HG03139 (cell line): ENCODE results near the gene MPIG6B.

ENCODE experiments used
- ATAC-seq: cut with Tn5 transposase; IDR thresholded peaks from one replicate; pipeline ENCODE4 v1.9.1; 2021; ENCODE audit not compliant: unreplicated experiment

Gene MPIG6B

DNA sequence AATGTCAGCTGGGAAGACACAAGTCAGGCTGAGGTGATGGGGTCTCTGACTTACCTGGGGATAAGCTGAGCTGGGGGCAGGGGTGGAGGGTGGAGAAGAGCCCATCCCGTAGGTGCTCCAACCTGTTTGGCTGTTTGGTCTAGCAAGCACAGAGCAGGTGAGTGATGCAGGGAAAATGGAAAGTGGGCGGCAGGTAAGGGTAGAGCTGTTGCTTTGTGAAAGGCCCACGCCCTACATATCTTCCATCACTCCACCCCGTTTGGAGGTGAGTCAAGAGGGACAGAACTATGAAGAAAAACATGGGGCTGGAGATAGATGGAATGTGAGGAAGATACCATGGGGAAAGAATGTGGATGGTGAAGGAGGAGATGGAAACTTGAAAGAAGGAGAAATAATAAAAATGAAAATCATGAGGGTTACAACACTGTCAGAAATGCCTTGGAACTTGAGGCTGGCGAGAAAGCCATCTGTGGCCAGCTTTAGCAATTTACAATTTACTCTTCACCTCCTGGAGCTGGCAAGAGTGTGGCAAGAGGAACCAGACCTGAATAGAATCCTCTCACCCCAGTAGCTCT lies 2.9 kb upstream of the MPIG6B start:
- no peak for ATAC-seq

DNA sequence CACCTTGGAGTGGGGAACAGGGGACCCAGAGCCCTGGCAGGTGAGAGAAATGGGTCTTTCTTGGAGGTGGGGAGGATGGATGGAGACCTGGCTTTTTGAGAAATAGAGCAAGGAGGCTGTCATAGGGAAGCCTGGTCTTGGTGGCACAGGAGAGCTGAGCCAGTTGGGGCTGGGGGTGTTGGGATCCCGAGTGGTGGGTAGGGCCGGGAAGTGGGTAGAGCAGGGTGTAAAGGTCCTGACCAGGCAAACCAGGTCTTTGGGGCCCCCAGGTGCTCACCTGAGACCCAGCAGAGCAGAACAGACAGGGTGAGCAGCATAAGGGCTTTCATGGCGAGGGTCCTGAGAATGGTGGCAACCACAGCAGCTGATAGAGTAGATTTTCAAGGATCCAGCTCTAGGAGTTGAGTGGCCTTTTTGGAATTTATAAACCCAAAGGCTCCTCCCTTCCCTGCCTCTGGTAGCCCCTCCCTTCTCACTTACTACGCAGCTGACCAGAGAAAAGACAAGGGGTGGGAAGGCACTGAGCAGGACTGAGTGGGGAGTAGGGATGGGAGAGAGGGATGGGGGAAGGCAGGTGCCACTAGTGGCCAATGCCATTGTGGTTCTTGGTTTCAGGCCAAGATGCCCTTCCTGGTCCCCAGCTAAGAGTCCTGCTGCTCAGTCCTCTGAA lies 1.7 kb upstream of the MPIG6B start, which contains the start of gene LY6G6C:
LY6G6C (minus strand) TSS at position 396 of the 670 bp plus-strand sequence; CDS start at position 329, 67 bp downstream.
- ATAC-seq = no peak

DNA sequence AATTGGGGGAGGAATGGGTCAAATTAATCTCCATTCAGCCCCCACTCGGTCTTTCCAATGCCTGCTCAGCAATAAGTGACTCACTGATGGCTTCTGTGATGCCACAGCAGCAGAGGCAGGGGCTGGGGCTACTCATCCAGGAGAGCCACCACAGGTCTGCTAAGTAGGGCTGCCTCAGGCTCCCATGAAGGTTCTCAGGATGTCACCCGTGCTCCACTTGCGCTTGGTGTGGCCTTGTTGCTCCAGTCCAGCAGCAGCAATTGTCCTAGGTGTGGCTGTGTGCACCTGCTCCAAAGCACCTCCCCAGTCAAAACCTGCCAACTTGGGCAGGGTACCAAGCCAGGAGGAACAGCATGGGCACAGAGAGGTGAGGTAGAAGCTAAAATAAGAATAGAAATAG lies 1.0 kb upstream of the MPIG6B start:
- no peak for ATAC-seq

DNA sequence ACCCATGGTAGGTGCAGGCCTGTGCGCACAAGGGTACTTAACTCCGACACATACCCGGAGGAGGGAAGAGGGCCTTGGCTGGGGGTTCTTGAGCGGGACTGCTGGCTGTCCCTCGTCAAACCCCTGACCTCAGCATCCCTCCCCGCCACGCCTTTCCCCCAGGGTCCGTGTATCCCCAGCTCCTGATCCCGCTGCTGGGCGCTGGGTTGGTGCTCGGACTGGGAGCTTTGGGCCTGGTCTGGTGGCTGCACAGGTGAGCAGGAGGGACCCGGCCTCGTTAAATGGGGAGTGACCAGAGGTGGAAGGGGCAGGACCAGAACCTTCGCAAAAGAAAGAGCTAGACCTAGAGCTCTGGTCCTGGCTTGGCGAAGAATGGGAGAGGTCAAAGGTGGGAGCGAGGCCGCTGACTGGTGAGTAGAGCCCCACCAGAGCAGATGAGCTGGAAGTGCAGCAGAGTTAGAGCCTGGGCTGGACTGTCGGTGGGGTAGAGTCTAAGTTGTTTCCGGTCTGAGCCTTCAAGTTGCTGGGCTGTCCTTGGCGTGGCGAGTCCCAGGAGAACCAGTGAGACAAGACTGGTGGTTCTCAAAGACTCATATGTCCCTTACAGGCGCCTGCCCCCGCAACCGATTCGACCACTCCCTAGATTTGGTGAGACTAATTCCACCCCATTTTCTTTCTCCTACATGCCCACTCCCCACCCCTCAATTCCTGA lies 963 bp downstream of the MPIG6B start:
- ATAC-seq = no peak

DNA sequence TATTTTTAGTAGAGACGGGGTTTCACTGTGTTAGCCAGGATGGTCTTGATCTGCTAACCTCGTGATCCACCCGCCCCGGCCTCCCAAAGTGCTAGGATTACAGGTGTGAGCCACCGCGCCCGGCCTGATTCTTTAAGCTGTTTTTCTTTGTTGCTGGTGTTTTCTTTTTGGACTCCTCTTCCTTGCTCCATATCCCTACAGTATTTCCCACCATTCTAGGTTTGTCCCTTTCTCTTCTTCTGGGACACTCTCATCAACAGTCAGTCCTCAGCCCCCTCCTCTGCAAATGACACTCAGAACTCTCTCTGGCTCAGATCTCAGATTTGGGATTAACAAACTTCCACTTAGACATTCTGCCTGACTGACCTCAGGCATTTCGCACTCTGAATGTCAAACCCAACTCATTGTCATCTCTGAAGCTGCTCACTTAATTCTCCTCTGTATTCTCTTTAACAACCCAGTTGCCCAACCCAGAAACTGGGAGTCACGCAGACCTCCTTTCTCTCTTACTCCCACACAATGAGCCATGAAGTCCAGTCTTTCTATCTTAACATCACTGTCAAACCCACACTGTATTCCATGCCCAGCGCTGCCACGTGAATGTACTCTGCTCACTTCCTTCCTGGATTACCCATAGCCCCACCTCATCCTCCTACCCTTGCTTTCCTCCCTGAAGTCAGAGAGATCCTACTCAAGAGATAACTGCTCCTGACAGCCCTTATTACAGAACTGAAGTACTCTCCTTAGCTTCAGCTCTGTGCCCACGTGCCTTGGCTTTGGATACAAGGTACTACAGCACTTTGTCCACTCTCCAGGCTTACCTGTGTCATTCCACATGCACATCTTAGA lies 2.6 kb downstream of the MPIG6B start:
- ATAC-seq = no peak

DNA sequence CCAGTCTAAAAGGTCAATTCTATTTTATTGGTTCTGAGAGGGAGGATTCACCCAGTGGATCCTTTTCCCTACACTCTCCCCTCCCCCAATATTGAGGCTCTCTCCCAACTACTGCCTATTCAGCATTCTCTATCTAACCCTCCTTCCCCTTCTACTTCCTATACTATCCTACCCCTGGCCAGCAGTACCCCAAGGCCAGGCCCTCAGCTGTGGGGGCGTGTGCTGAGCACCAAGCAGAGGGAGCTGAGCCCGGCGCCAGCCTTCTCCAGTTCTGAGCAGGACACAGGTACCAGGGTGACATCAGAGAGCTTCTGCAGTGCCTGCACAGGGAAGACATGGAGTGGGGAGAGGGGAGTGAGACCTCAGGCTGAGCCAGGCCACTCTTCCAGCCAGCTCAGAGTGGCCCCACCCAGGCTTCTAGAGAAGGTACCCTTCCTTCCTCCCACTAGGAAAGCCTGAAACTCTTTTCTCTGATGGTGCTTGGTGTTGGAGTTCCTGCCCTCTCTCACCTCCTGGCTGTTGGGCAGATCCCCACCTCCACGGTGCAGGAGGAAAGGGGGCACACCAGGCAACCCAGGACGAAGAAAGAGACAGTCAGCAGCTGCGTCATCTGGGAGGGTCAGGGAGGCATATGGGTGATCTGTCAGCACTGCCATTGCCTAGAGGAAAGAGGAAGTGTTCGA lies 4.0 kb downstream of the MPIG6B start:
- ATAC-seq = no peak

DNA sequence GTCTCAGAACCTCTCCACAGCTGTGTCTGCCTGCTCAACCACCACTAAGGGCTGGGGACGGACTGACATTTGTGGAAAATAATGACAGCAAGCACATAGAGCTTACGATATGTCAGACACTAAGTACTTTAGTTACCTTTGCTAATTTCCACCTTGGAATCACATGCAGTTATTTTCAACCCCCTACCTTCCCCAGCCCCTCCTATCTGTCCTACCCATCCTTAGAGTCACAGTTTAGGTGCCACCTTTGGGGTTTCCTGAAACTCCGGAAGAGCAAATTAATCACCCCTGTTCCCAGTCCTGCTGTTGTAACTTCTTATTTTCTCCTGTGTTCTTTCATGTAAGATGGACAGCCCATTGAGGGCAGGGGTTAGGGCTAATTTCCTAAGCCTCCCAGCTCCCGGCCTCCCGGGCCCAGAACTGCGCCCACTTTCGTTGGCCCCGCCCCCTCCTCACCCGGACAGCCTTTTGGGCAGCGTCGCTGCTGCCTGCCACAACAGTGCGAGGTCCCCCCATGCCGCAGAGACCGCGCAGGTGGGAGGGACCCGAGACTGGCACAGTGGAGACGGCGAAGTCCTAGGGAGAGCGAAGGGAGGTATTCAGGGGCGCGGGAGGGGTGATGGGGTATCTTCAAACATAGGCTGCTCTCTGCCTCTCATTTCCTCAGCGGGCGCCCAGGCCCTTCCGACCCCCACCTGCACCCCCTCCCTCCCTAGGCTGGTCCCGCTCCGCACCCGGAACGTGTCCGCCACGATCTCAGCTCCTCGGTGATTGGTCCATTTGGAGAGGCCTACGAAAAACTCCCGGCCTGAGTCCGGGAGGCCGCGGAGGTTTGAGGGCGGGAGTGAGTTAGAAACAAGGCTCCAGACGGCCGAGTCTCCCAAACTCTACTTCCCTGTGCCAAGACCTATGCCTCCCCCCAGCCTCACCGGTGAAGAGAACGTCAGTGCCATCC lies 4.8 kb downstream of the MPIG6B start:
- ATAC-seq = no peak

DNA sequence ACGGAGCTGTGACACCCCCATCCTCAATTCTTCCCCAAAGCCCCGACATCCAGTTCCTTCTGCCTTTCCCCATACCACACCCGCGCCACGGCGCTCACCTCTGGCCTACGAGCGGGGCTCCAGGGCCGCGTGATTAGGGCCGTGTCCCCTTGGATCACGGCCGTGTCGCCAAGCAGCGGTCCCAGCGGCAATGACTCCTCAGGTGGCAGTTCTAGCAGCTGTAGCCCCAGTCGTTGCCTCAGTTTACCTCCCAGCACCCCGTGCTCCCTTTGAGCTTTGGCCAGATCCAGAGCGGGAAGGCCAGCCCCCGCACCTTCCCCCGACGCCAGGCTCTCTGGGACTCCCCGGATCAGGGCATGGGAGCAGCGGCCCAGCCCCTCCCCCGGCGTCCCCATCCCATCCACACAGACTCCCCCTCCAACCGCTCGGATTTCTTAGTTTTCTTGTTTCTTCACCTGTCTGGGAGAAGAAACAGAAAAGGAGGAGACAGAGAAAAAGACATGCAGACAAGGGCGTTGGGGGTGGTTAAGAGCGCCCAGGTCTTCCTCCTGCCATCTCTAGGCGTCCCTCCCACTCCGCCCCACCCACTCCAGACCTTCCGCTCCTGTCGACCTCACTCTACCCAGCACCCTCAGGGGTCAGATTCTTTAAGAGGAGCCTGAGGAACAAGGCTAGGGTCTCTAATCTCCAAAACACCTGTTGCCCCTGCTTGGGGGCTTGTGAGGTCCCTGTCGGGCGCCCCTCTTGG lies 5.8 kb downstream of the MPIG6B start, which contains the start of gene DDAH2:
DDAH2 (minus strand) TSS at position 533 of the 748 bp plus-strand sequence; CDS start at position 395, 138 bp downstream.
- ATAC-seq = no peak

DNA sequence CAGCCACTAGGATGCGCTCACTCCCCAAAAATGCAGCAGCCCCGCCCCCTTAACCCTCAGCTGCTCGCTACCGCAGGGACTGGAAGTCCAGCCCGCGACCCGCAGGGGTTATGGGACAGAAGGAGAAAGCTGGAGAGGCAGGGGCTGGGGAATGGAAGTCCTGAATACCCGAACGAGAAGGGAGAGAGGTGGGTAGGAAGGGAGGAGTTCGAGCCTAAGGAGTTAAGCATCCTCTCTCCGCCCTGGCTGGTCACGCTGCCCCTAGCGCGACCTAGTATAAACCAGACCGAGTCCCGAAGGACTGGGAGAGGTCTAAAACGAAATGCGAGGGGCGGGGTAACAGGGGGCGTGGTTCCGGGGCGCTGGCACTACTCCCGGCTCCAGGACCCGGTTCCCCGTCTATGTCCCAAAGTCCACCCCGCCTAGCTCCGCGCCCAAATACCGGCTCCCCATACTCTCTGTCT lies 6.4 kb downstream of the MPIG6B start:
- no peak for ATAC-seq

DNA sequence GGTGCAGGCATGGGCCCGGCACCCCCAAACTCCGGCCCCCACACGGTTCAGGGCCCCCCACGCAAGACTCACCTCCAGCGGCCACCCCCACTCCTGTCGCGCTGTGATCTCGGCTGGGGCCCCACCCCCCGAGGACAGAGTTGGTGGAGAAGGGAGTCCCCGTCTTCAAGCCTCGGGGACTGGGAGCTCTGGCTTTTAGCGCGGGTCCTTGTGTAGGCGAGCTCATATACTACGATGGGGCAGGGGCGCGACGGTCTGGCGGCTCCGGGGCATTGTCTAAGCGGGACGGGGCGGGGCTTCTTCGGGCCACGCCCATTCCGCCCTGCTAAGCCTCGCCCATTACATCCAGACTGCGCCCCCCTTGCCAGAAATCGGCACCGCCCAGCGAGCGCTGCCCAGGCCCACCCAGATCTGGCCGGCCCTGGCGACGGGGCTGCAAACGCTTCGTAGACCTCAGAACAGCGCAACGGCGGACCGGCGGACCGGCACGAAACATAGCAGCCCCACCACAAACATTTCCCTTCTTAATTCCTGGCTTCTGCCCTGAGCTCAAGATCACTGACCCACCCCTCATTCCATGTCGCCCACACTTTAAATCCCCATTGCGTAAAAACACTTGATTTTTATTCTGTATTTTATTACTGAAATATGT lies 6.9 kb downstream of the MPIG6B start:
- no peak for ATAC-seq

DNA sequence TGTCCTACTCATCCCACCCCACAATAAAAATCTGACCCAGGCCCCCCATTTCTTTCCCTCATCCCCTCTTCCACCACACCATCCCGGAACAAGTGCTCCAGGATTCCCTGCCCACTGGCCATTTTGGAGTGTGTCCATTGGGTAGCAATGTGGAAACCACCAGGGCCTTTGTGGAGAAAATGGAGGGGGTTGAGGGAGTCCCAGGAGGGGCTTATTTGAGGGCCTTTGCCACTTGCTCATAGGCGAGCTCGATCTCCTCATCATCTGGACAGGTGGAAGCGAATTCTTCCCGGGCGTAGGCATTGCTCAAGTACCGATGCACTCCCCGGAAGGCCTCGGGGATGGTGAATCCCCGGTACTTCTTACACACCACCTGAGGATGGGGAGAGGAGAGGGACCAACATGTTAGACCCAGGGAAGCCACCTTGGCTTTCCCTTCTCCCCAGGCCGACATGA lies 7.5 kb downstream of the MPIG6B start:
- ATAC-seq = no peak

DNA sequence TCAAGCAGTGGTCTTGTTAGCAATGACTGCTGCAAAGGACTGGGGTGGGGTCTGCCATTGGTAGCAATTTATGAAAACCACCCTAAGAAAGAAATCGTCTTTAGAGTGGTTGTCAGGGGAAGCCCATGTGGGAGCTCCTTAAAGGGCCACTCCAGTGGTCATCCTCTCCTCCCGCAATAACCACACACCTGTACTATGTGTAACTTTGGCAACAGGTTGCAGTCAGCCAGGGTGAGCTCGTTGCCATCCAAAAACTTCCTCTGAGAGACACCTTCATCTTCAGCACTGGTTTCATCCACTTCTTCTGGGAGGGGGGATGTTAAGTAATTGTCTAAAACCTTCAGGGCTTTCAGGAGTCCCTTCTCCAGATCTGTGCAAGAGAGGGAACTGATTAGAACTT lies 8.9 kb downstream of the MPIG6B start:
- no peak for ATAC-seq

DNA sequence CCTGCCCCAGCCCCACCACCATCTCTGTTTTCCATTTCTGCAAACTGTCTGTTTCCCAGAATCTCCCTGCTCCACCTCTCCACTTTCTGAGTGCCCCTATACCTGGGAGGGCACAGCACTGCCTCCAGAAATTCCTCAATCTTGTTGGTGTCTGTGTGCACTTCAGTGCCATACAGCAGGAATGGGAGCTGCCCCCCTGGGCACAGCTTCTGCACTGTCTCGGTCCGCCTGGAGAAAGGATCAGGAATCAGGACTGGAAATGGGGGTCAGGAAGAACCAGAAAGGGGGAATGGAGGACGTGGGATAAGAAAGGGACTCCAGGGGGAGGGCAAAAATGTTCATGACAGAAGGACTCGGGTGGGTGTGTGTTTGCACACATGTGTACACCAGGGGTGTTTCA lies 10.6 kb downstream of the MPIG6B start:
- ATAC-seq = no peak

DNA sequence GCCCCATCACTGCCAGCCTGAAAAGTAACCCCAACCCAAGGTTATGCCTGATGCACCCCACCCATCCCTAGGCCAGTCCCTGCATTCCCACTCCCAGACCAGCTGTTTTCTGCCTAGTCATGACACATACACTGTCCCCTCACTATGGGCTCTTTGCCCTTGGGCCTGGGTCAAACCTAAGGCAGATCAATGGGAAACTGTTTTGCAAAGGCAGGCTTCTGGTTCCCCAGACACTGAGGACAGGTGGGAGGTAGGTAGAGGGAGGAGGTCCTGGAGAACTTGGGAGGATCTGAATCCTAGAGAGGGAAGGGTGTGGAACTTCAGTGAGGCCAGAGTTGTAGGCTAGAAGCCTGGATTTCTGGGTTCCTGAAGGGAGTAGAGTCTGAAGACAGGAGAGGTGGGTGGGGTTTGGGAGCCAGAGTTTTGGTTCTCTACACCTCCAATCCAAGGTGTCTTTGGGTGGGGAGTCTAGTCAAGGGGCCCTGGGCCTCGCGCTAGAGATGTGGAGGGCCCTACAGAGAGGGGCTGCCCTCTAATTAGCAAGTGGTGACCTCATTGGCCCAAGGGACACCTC lies 11.2 kb downstream of the MPIG6B start:
- no peak for ATAC-seq

DNA sequence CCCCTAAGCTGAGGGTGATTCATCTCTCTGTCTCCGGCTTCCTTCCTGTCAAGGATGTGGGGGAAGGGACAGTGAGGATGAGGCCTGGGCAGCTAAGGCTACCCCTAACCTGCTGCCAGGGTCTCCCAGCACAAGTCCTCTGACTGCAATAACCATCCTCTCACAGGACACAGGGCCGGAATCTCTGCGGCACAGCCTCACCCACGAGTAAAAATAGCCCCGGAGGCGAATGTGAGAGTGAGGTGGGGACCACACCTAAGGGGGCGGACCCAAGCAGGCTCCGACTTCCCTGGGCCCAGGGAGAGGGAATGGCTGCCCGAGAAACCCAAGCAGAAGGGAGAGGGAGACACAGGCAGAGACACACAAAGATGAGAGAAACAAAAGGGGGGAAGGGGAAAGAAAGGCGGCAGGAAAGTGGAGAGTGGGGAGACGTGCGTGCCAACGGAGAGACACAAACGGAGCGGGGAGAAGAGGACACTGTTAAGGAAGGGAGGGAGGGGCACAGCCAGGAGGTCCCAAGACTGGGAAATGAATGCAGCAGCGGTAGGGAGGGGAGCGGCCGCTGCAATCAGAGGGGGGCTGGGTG lies 11.7 kb downstream of the MPIG6B start:
- ATAC-seq = no peak

DNA sequence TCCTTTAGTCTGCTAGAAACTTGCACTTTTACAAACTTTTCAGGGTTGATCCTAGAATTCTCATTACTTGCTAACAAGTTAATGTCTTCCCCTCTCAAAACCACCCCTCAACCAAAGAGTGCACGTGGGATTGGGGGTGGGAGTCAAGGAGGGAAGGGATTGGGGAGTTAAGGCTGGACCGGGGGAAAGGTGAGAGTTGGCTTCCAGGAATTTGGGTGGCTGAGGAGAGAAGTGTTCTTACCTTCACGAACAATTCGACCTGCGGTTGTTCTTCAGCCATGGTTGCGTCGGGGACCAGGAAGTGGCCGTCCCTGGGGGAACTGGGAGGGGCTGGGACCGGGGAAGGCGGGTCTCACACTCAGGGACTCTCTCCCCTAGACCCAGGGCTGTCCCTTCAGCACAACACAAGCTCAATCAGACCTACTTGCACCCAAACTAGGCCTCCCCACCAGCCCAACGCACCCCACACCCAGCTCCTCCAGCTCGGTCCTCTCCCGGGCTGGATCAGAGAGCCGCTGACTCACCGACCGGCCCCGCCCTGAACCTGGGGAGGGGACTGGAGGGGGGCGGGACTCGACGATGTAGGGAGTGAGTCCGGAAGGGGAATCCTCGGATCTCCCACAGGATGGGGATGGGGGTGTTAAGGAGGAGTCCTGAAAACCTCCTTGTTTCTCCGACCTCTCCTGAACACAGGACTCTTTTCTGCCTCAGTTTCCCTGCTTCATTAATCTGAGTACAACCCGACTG lies 13.0 kb downstream of the MPIG6B start, which contains the start of gene CLIC1:
CLIC1 (minus strand) TSS at position 510 of the 747 bp plus-strand sequence; CDS start at position 280, 230 bp downstream.
- peak; percentile 26 for ATAC-seq
